Mesenchymal stem cell (in vitro differentiated cells and primary cell): ENCODE measurements around the gene SLC39A9.

ENCODE experiments used
- DNase-seq: peaks from one replicate; pipeline ENCODE4 v3.0.0-alpha.2; 2013
- H2AFZ ChIP-seq: one replicate; pipeline ENCODE4 v1.6.1; 2013; ENCODE audit warnings: low read depth, mild to moderate bottlenecking, control low read depth, inconsistent platforms, low read length, moderate library complexity
- H2AK5ac ChIP-seq: 2 replicates; pipeline ENCODE4 v1.6.1; 2013; ENCODE audit warnings: low read length, moderate library complexity, mild to moderate bottlenecking, inconsistent platforms; ENCODE audit not compliant: severe bottlenecking
- H2BK120ac ChIP-seq: one replicate; pipeline ENCODE4 v1.6.1; 2013; ENCODE audit warnings: low read depth, mild to moderate bottlenecking, inconsistent platforms, low read length, moderate library complexity
- H2BK12ac ChIP-seq, 2 experiments: one replicate each; pipeline ENCODE4 v1.6.1; 2013; ENCODE audit warnings: inconsistent platforms in 2 of 2, low read length in 2 of 2, mild to moderate bottlenecking in 2 of 2, moderate library complexity in 2 of 2, control low read depth in 1 of 2
- H2BK15ac ChIP-seq: one replicate; pipeline ENCODE4 v1.6.1; 2013; ENCODE audit warnings: mild to moderate bottlenecking, low read depth, inconsistent platforms; ENCODE audit not compliant: poor library complexity, severe bottlenecking
- H2BK5ac ChIP-seq: 2 replicates; pipeline ENCODE4 v1.6.1; 2013; ENCODE audit warnings: low read depth, mild to moderate bottlenecking, low read length, control low read depth, inconsistent platforms; ENCODE audit not compliant: poor library complexity, severe bottlenecking
- H3K14ac ChIP-seq, 2 experiments: one replicate each; pipeline ENCODE4 v1.6.1; 2013; ENCODE audit warnings: inconsistent platforms in 2 of 2, low read length in 2 of 2, control low read depth in 1 of 2, mild to moderate bottlenecking in 1 of 2, moderate library complexity in 1 of 2
- H3K18ac ChIP-seq, 2 experiments: one replicate each; pipeline ENCODE4 v1.6.1; 2013; ENCODE audit warnings: inconsistent platforms in 2 of 2, low read length in 2 of 2, control low read depth in 1 of 2, low read depth in 1 of 2, mild to moderate bottlenecking in 1 of 2
- H3K23ac ChIP-seq, 2 experiments: one replicate each; pipeline ENCODE4 v1.6.1; 2013; ENCODE audit warnings: inconsistent platforms in 2 of 2, low read length in 2 of 2, mild to moderate bottlenecking in 2 of 2, moderate library complexity in 2 of 2, control low read depth in 1 of 2
- H3K27ac ChIP-seq: 2 replicates; pipeline ENCODE4 v1.5.1; 2013; ENCODE audit warnings: mild to moderate bottlenecking, moderate library complexity, low read length, control low read depth, inconsistent platforms; ENCODE audit not compliant: poor library complexity, severe bottlenecking
- H3K27me3 ChIP-seq, 2 experiments: 2 replicates each; pipeline versions ENCODE4 v1.6.1 to v1.7.0; 2013; ENCODE audit warnings: low read length in 2 of 2, mild to moderate bottlenecking in 2 of 2, moderate library complexity in 2 of 2, control low read depth in 1 of 2, inconsistent platforms in 1 of 2; ENCODE audit not compliant: control insufficient read depth in 1 of 2, insufficient read depth in 1 of 2
- H3K36me3 ChIP-seq, 2 experiments: 2 replicates each; pipeline versions ENCODE4 v1.6.1 to v1.7.0; 2013; ENCODE audit warnings: low read length in 2 of 2, control low read depth in 1 of 2, inconsistent platforms in 1 of 2, low read depth in 1 of 2, mild to moderate bottlenecking in 1 of 2; ENCODE audit not compliant: insufficient read depth in 2 of 2, control insufficient read depth in 1 of 2
- H3K4ac ChIP-seq, 2 experiments: one replicate each; pipeline ENCODE4 v1.6.1; 2013; ENCODE audit warnings: inconsistent platforms in 2 of 2, low read length in 2 of 2, mild to moderate bottlenecking in 2 of 2, moderate library complexity in 2 of 2, control low read depth in 1 of 2, low read depth in 1 of 2
- H3K4me1 ChIP-seq: 2 replicates; pipeline ENCODE4 v1.6.1; 2013; ENCODE audit warnings: low read depth, low read length, control low read depth; ENCODE audit not compliant: control insufficient read depth, insufficient read depth
- H3K4me2 ChIP-seq: 2 replicates; pipeline ENCODE4 v1.6.1; 2013; ENCODE audit warnings: low read length, mild to moderate bottlenecking, inconsistent platforms; ENCODE audit not compliant: poor library complexity, severe bottlenecking
- H3K4me3 ChIP-seq, 2 experiments: 2 replicates each; pipeline versions ENCODE4 v1.5.1 to v1.7.0; 2013; ENCODE audit warnings: low read length in 2 of 2, mild to moderate bottlenecking in 2 of 2, control low read depth in 1 of 2, low read depth in 1 of 2; ENCODE audit not compliant: insufficient read depth in 1 of 2
- H3K79me1 ChIP-seq: replicated peaks from 2 replicates; pipeline ENCODE4 v1.6.1; 2013; ENCODE audit warnings: mild to moderate bottlenecking, control low read depth, low read length, inconsistent platforms; ENCODE audit not compliant: poor library complexity, severe bottlenecking
- H3K9ac ChIP-seq: 2 replicates; pipeline ENCODE4 v1.7.0; 2013; ENCODE audit warnings: mild to moderate bottlenecking, low read length, moderate library complexity
- H3K9me3 ChIP-seq: 2 replicates; pipeline ENCODE4 v1.7.0; 2013; ENCODE audit warnings: mild to moderate bottlenecking, low read length; ENCODE audit not compliant: control insufficient read depth
- H4K8ac ChIP-seq: one replicate; pipeline ENCODE4 v1.6.1; 2013; ENCODE audit warnings: inconsistent platforms, mild to moderate bottlenecking, low read length, moderate library complexity
- H4K91ac ChIP-seq: one replicate; pipeline ENCODE4 v1.6.1; 2013; ENCODE audit warnings: mild to moderate bottlenecking, low read length, inconsistent platforms
- WGBS: methylation state at CpG from one replicate; pipeline ENCODE4 v1.1.7; 2013; ENCODE audit warnings: mixed read lengths; 5-methylcytosine and 5-hydroxymethylcytosine counted together

SLC39A9 gene

DNA sequence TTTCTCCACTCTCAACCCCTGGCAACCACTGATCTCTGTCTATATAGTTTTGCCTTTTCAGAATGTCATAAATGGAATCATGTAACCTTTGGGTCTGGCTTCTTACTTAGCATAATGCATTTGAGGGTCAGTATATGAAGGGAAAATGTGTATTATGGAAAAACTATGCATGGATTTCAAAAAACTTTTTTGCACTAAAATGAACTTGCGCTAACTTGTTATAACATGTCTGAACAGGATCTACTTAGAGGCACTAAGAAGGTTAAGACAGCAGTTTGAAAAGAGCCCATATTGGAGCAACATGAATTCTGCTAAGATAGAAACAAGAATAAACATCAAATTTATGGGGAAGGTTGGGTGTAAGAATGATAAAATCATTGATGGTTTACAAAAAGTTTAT, 29.1 kb downstream of the SLC39A9 start:
- no peak overlapping the region for H3K4me2 ChIP-seq
- H3K18ac ChIP-seq: no peak overlapping the region
- no CpG with 5 or more reads among the region's 1 CpG for WGBS
- no peak overlapping the region for H3K4ac ChIP-seq
- no peaks in the 10 kb centered on the region for H3K27me3 ChIP-seq
- H4K8ac ChIP-seq: no peak overlapping the region
- no peak for DNase-seq
- H3K9ac ChIP-seq: no peak overlapping the region
- H2BK15ac ChIP-seq: no peak overlapping the region
- no peak overlapping the region for H3K14ac ChIP-seq
- peaks cover 15 to 52% of the 10 kb centered on the region in 2 experiments for H3K36me3 ChIP-seq
- H3K4me1 ChIP-seq: no peaks in the 10 kb centered on the region
- no peak overlapping the region for H3K23ac ChIP-seq
- no peak overlapping the region for H4K91ac ChIP-seq
- H2AFZ ChIP-seq: no peak overlapping the region
- H2BK5ac ChIP-seq: no peak overlapping the region
- H3K9me3 ChIP-seq: no peaks in the 10 kb centered on the region
- no peak overlapping the region for H2AK5ac ChIP-seq
- no peak overlapping the region for H2BK120ac ChIP-seq
- peaks cover 25% of the 10 kb centered on the region for H3K79me1 ChIP-seq
- H3K4me3 ChIP-seq: no peak overlapping the region
- no peak overlapping the region for H2BK12ac ChIP-seq
- no peak overlapping the region for H3K27ac ChIP-seq

DNA sequence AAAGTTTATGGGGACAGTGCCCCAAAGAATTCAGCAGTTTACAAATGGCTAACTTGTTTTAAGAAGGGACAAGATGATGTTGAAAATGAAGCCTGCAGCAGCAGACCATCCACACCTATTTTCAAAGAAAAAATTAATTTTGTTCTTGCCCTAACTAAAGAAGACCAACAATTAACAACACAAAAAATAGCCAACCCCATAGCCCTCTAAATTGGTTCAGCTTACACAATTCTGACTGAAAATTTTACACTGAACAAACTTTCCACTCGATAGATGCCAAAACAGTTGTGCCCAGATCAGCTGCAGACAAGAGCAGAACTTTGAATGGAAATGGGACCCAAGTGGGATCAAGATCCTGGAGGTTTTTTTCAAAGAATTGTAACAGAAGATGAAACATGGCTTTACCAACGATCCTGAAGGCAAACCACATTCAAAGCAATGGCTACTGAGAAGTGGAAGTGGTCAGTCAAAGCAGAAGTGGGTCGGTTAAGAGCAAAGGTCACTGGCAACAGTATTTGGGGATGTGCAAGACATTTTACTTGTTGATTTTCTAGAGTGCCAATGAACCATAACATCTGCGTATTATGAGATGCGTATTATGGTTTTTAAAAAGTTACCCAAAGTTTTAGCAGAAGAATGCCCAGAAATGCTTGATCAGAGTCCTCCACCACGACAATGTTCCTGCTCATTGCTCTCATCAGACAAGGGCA, 30.0 kb downstream of the SLC39A9 start:
- H3K23ac ChIP-seq: no peak overlapping the region
- no peak overlapping the region for H3K4me2 ChIP-seq
- H3K9me3 ChIP-seq: no peaks in the 10 kb centered on the region
- no peaks in the 10 kb centered on the region for H3K27me3 ChIP-seq
- no peak overlapping the region for H3K4ac ChIP-seq
- H2AK5ac ChIP-seq: no peak overlapping the region
- no peak overlapping the region for H2BK12ac ChIP-seq
- no peak overlapping the region for H3K4me3 ChIP-seq
- DNase-seq: no peak
- no peak overlapping the region for H2AFZ ChIP-seq
- H3K14ac ChIP-seq: no peak overlapping the region
- peaks cover 25% of the 10 kb centered on the region for H3K79me1 ChIP-seq
- no peak overlapping the region for H3K27ac ChIP-seq
- no peak overlapping the region for H2BK120ac ChIP-seq
- peaks cover 15 to 52% of the 10 kb centered on the region in 2 experiments for H3K36me3 ChIP-seq
- H4K91ac ChIP-seq: no peak overlapping the region
- no peaks in the 10 kb centered on the region for H3K4me1 ChIP-seq
- H3K18ac ChIP-seq: no peak overlapping the region
- no peak overlapping the region for H4K8ac ChIP-seq
- H2BK15ac ChIP-seq: no peak overlapping the region
- H3K9ac ChIP-seq: no peak overlapping the region
- WGBS: 99% methylated on average over 6 of the region's 6 CpGs
- H2BK5ac ChIP-seq: no peak overlapping the region

- Histone ChIP-seq H3K18ac (no peak overlapping the region), H3K9ac (no peak overlapping the region), H3K9me3 (no peaks in the 10 kb centered on the region), H2BK15ac (no peak overlapping the region), H3K4me2 (no peak overlapping the region), H3K4me3 (no peak overlapping the region), H3K4ac (no peak overlapping the region), H3K36me3 (peaks cover 15 to 45% of the 10 kb centered on the region in 2 experiments), H3K23ac (no peak overlapping the region), H4K8ac (no peak overlapping the region), H3K79me1 (peaks cover 28% of the 10 kb centered on the region), H3K4me1 (no peaks in the 10 kb centered on the region), H3K14ac (no peak overlapping the region), H2BK120ac (no peak overlapping the region), H2AK5ac (no peak overlapping the region), H3K27ac (no peak overlapping the region), H2BK5ac (no peak overlapping the region), H4K91ac (no peak overlapping the region), H2AFZ (no peak overlapping the region), H2BK12ac (no peak overlapping the region), H3K27me3 (no peaks in the 10 kb centered on the region)
- DNase-seq: no peak
Observed at GRCh38 chr14:69429643-69430042, 31.2 kb downstream of the SLC39A9 start.

- 83% methylated on average over 1 of the region's 1 CpG for WGBS
- no peak overlapping the region for H3K4me2 ChIP-seq
- no peaks in the 10 kb centered on the region for H3K27me3 ChIP-seq
- no peak overlapping the region for H3K14ac ChIP-seq
- H3K9me3 ChIP-seq: no peaks in the 10 kb centered on the region
- H4K91ac ChIP-seq: no peak overlapping the region
- no peak overlapping the region for H2BK120ac ChIP-seq
- no peak overlapping the region for H3K9ac ChIP-seq
- no peak overlapping the region for H3K23ac ChIP-seq
- no peak overlapping the region for H3K27ac ChIP-seq
- no peak overlapping the region for H3K18ac ChIP-seq
- H3K36me3 ChIP-seq: peaks cover 15 to 37% of the 10 kb centered on the region in 2 experiments
- no peak overlapping the region for H2AFZ ChIP-seq
- H2AK5ac ChIP-seq: no peak overlapping the region
- no peak overlapping the region for H3K4me3 ChIP-seq
- H2BK12ac ChIP-seq: no peak overlapping the region
- no peaks in the 10 kb centered on the region for H3K4me1 ChIP-seq
- no peak for DNase-seq
- H4K8ac ChIP-seq: no peak overlapping the region
- no peak overlapping the region for H3K4ac ChIP-seq
- H2BK5ac ChIP-seq: no peak overlapping the region
- peaks cover 28% of the 10 kb centered on the region for H3K79me1 ChIP-seq
- no peak overlapping the region for H2BK15ac ChIP-seq
Observed at GRCh38 chr14:69430306-69430939, 31.9 kb downstream of the SLC39A9 start.
